GM12864 (cell line): ENCODE measurements around the gene MTAP.

Experiments used
- DNase-seq: peaks from one replicate; pipeline ENCODE4 v3.0.0-alpha.2; 2011; ENCODE audit warnings: low read depth
- H3K4me3 ChIP-seq: 2 replicates; pipeline ENCODE4 v1.5.1; 2011; ENCODE audit warnings: mild to moderate bottlenecking, low read depth, low read length, control low read depth
- CTCF ChIP-seq: IDR thresholded peaks from 2 replicates; pipeline ENCODE4 v1.5.1; 2011; ENCODE audit warnings: low read depth, mild to moderate bottlenecking, moderate library complexity, low read length, control low read depth, inconsistent platforms; ENCODE audit errors: missing control alignments

The MTAP gene

GRCh38 chr9:21828853-21829410 is 26.5 kb downstream of the MTAP start:
- no peak for TF ChIP-seq CTCF
- DNase-seq, result no peak
- no peak overlapping the region for H3K4me3 ChIP-seq

- TF ChIP-seq CTCF, result no peak
- DNase-seq, result no peak
Measured at GRCh38 chr9:21830589-21830988, 28.2 kb downstream of the MTAP start.

GRCh38 chr9:21831841-21832509 is 29.5 kb downstream of the MTAP start:
- TF ChIP-seq CTCF, result no peak
- no peak overlapping the region for H3K4me3 ChIP-seq
- peak; percentile 54 for DNase-seq

More at GRCh38 chr9:21830589-21830988, 28.2 kb downstream of the MTAP start:
- H3K4me3 ChIP-seq, result no peak overlapping the region

- DNase-seq, result peak; percentile 64
- no peak overlapping the region for H3K4me3 ChIP-seq
- TF ChIP-seq CTCF, result peak; percentile 19
Measured at GRCh38 chr9:21833090-21833801, 30.8 kb downstream of the MTAP start.

GRCh38 chr9:21835121-21835520 is 32.7 kb downstream of the MTAP start:
- DNase-seq, result no peak
- TF ChIP-seq CTCF, result no peak
- H3K4me3 ChIP-seq, result no peak overlapping the region

- TF ChIP-seq CTCF, result no peak
Measured at GRCh38 chr9:21836437-21837161, 34.2 kb downstream of the MTAP start.

More at GRCh38 chr9:21836437-21837161, 34.2 kb downstream of the MTAP start:
- no peak for DNase-seq
- no peak overlapping the region for H3K4me3 ChIP-seq
